GM18526 (cell line): ENCODE data around the gene GLS.

Source experiments
- POLR2A ChIP-seq: IDR thresholded peaks from 3 replicates; pipeline ENCODE4 v1.6.1; 2011; ENCODE audit not compliant: insufficient read length; ENCODE audit errors: extremely low read depth

Gene GLS

DNA sequence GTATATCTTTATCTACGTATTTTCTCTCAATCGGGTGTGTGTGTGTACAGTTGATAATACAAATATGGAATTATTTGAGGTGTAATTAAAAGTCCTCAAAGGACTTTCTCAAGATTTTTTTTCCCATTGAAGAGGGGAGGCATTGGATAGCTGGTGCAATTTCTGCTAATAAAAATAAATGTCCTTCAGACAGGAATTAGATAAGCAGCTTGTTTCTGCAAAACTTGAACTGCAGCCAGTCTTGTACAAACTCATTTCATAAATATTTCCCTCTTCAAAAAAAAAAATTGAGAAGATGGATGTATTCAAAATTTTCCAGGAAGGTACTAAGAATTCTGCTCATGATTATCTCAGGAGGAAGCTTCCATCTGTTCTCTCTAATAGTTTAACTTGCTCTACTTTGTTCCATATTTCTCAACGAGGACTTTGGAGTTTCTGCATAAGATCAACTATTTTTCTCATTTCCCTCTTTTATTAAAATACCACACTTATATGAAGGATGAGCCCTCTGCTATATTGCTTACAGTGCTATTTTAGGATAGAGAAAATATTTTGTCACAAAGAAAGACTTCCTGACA lies 33.0 kb upstream of the GLS start:
- no peak for TF ChIP-seq POLR2A

DNA sequence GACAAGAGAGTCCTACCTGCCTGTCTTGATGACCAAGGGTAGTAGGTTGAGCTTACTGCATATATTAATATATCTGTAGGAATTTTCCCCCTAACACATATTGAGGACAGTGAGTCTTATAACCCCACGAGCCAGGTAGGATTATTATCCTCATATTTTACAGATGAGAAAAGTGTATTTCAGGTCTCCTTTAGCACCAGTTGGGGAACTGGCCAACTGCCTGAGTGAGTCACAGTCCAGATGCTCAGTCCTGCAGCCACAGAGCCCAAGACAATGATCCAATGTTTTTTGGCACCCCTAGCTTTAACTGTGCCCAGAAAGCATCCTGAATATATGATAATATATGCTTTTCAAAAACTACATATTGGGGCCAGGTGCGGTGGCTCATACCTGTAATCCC lies 30.8 kb upstream of the GLS start:
- TF ChIP-seq POLR2A, result no peak

GRCh38 chr2:190853531-190854383 lies 26.9 kb upstream of the GLS start:
- TF ChIP-seq POLR2A, result no peak

GRCh38 chr2:190854726-190855125 lies 25.9 kb upstream of the GLS start:
- no peak for TF ChIP-seq POLR2A

- no peak for TF ChIP-seq POLR2A
These were observed 25.4 kb upstream of the GLS start for GRCh38 chr2:190855245-190855644.

- no peak for TF ChIP-seq POLR2A
These were observed 23.6 kb upstream of the GLS start for GRCh38 chr2:190856985-190857384.

- TF ChIP-seq POLR2A, result no peak
These were observed 21.8 kb upstream of the GLS start for GRCh38 chr2:190858817-190859216.

DNA sequence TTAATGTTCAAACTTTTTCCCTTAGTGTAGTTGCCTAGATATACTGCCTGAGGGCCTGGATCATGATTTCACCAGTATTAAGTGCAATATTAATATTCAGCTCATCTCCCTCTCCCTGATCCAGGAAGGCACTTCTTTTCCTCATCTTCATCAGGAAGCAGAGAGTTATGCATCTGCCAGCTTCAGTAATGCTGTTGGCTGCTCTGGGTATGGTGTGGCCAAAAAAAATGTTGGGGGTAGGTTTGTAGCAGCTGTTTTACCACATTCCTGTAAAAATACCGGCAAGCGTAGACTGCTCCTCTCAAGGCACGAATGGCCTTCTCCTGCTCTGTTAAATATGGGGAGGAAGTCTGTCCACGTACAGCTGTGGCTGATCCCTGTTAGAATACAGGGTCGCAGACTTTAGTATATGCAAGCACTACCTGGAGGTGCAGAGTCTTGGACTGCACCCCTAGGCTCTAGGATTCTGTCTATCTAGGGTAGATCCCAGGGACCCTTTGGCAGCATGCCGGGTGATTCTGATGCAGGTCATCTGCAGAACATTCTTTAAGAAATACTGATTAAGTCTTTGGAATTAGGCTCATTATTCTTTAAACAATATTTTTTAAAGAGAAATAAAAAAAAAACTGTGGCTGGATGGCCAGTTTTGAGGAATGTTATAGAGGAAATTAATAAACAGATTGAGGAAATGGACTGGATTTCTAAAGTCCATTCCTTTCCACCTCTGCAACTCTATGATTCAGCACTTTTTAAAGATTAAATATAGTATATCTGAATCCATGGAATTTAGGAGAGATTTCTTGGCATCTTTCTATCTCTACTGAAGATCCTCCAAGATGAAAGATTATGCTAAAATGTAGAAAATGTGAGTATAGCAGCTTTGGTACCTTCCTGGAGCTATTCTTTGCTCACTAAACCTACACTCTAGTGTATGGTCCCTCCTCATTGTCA lies 21.0 kb upstream of the GLS start:
- TF ChIP-seq POLR2A, result no peak

- TF ChIP-seq POLR2A, result no peak
These were observed 19.5 kb upstream of the GLS start for GRCh38 chr2:190860985-190861680.

DNA sequence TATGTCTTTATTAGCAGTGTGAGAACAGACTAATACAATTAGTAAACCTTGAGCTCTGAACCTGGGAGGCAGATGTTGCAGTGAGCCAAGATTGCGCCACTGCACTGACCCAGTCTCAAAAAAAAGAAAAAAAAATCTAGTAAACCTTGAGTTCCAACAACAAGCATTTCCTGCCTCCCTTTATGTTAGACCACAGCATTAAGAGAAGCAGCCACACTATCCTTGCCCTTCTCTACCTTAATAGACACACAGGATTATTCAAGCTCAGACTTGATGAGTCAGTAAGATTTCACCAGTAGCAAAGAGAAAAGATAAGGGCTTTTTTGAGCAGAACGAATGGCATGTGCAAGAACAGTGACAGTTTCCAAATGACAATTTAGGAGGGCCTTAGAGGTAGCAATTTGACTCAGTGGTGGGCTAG lies 18.0 kb upstream of the GLS start:
- no peak for TF ChIP-seq POLR2A

DNA sequence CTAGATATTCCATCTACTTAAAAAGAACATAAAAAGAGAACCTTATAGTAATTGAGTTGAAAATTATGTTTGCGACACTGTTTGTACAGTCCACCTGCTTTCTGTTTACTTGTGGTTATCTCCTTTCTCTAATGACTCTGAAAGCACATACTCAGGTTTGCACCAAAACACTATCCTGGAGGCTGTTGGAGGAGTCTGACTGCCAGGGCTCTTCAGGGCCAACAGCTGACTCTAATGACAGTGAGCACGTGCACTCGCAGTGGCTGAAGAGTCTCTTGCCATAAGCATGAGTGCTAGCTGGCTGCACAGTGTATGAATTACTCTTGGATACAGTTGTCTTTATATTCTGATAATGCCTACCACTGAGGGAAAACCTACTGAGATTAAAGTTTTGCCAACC lies 16.7 kb upstream of the GLS start:
- TF ChIP-seq POLR2A, result no peak

GRCh38 chr2:190864375-190864774 lies 16.2 kb upstream of the GLS start:
- no peak for TF ChIP-seq POLR2A

DNA sequence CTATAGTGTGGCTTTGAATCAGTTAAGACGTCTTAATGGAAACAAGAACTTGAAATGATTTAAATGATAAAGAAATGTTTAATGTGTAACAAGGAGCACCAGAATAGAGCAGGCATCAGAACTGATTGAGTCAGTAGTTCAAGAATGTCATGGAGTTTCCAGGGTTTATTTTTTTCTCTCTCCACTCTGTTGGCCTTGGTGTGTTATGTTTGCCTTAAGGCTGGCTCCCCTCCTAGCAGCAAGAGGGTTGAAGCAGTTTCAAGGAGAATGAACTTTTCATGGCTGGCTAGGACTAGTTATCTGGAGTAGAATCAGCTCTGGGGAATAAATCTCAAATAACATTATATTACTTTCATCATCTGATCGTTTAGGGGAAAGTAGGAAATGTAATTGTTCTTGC lies 13.4 kb upstream of the GLS start:
- TF ChIP-seq POLR2A, result no peak

DNA sequence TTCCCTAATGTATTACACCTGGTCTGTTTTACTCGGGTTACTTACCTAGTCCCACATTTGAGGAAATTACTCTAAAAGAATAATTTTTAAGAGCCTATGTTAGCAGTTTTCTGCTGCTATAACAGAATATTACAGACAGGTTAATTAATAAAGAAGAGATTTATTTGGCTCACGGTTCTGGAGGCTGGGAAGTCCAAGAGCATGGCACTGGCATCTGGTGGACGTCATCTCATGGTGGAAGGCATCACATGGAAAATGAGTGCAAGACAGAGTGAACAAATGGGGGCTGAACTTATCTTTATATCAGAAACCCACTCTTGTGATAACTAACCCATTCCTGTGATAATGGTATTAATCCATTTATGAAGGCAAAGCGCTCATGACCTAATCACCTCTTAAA lies 12.8 kb upstream of the GLS start:
- TF ChIP-seq POLR2A, result no peak

- no peak for TF ChIP-seq POLR2A
These were observed 10.9 kb upstream of the GLS start for GRCh38 chr2:190869721-190870120.
